HEK293 (cell line): Measurements from ENCODE around the gene GNG4.

Experiments used
- CTCF ChIA-PET: fragments of 350-600 bp; formaldehyde crosslinking; extraction: SDS; loops from one replicate; lab custom pipeline; 2021; ENCODE audit warnings: antibody characterized with exemption; lab: Yijun Ruan, JAX
- POLR2A ChIA-PET: fragments of 300-600 bp; formaldehyde crosslinking; extraction: SDS; loops from one replicate; lab custom pipeline; 2020; ENCODE audit warnings: antibody characterized with exemption, inconsistent platforms; lab: Yijun Ruan, JAX
- H3K27ac ChIP-seq: fragments of 200-500 bp; sonication (Bioruptor generic); 2 replicates; pipeline ENCODE4 v1.5.1; 2014; ENCODE audit warnings: low read depth, low read length, control low read depth, inconsistent platforms; ENCODE audit errors: extremely low read depth
- H3K36me3 ChIP-seq, 2 experiments: fragments of 200-500 bp in 1 of 2; sonication (Bioruptor generic) in 1 of 2; 1 replicate in 1 of 2; 2 replicates in 1 of 2; pipeline ENCODE4 v1.5.1; 2014 to 2017; ENCODE audit warnings: inconsistent platforms in 2 of 2, low read length in 2 of 2; ENCODE audit not compliant: control insufficient read depth in 2 of 2, insufficient read depth in 1 of 2
- H3K4me1 ChIP-seq: fragments of 200-500 bp; sonication (Bioruptor generic); 2 replicates; pipeline ENCODE4 v1.5.1; 2014; ENCODE audit warnings: mild to moderate bottlenecking, low read length, inconsistent platforms; ENCODE audit not compliant: control insufficient read depth, insufficient read depth
- H3K4me3 ChIP-seq: 2 replicates; pipeline ENCODE4 v1.5.1; 2011; ENCODE audit warnings: low read depth, mild to moderate bottlenecking, control low read depth, low read length, moderate library complexity
- H3K9me3 ChIP-seq: fragments of 200-500 bp; sonication (Bioruptor generic); 2 replicates; pipeline ENCODE4 v1.5.1; 2014; ENCODE audit warnings: low read depth, low read length, inconsistent platforms; ENCODE audit not compliant: control insufficient read depth, insufficient read depth
- GLI4 ChIP-seq: fragments of 450-650 bp; formaldehyde crosslinking; IDR thresholded peaks from 2 replicates; pipeline ENCODE4 v1.5.1; 2016; ENCODE audit warnings: missing biosample characterization, missing genetic modification characterization
- MZF1 ChIP-seq: fragments of 450-650 bp; formaldehyde crosslinking; IDR thresholded peaks from 2 replicates; pipeline ENCODE4 v1.5.1; 2017; ENCODE audit warnings: missing biosample characterization, missing genetic modification characterization, borderline replicate concordance
- YY1 ChIP-seq: fragments of 450-650 bp; formaldehyde crosslinking; IDR thresholded peaks from 2 replicates; pipeline ENCODE4 v1.5.1; 2018; ENCODE audit warnings: missing biosample characterization, missing genetic modification characterization
- ZBTB20 ChIP-seq: fragments of 450-650 bp; formaldehyde crosslinking; IDR thresholded peaks from 2 replicates; pipeline ENCODE4 v1.5.1; 2016; ENCODE audit warnings: missing biosample characterization, missing genetic modification characterization
- ZBTB48 ChIP-seq: fragments of 450-650 bp; formaldehyde crosslinking; IDR thresholded peaks from 2 replicates; pipeline ENCODE4 v1.5.1; 2016; ENCODE audit warnings: missing biosample characterization, missing genetic modification characterization
- ZFP3 ChIP-seq: fragments of 450-650 bp; formaldehyde crosslinking; IDR thresholded peaks from 2 replicates; pipeline ENCODE4 v1.5.1; 2016; ENCODE audit warnings: low read depth, missing biosample characterization, missing genetic modification characterization
- ZFP69B ChIP-seq: fragments of 450-650 bp; formaldehyde crosslinking; IDR thresholded peaks from 2 replicates; pipeline ENCODE4 v1.5.1; 2016; ENCODE audit warnings: missing biosample characterization, missing genetic modification characterization
- ZNF266 ChIP-seq: fragments of 450-650 bp; formaldehyde crosslinking; IDR thresholded peaks from 2 replicates; pipeline ENCODE4 v1.5.1; 2016; ENCODE audit warnings: missing biosample characterization, missing genetic modification characterization, low read depth
- ZNF76 ChIP-seq: fragments of 450-650 bp; formaldehyde crosslinking; IDR thresholded peaks from 2 replicates; pipeline ENCODE4; 2016; ENCODE audit warnings: low read depth, missing biosample characterization, missing genetic modification characterization, borderline replicate concordance
- ZNF792 ChIP-seq: fragments of 450-650 bp; formaldehyde crosslinking; IDR thresholded peaks from 2 replicates; pipeline ENCODE4 v1.5.1; 2016; ENCODE audit warnings: missing biosample characterization, missing genetic modification characterization
- ZSCAN30 ChIP-seq: fragments of 450-650 bp; IDR thresholded peaks from 2 replicates; pipeline ENCODE4 v1.5.1; 2018; ENCODE audit warnings: missing biosample characterization, mild to moderate bottlenecking, missing genetic modification characterization, moderate library complexity
- ZXDB ChIP-seq: fragments of 450-650 bp; formaldehyde crosslinking; IDR thresholded peaks from 2 replicates; pipeline ENCODE4 v1.5.1; 2016; ENCODE audit warnings: missing biosample characterization, missing genetic modification characterization
- TF ChIP-seq, protein P1 (sequence below): fragments of 450-650 bp; formaldehyde crosslinking; IDR thresholded peaks from 2 replicates; pipeline ENCODE4 v1.5.1; 2016; ENCODE audit warnings: missing biosample characterization, missing genetic modification characterization, borderline replicate concordance
- TF ChIP-seq, protein P2 (sequence below): fragments of 450-650 bp; formaldehyde crosslinking; IDR thresholded peaks from 2 replicates; pipeline ENCODE4 v1.5.1; 2017; ENCODE audit warnings: missing biosample characterization, missing genetic modification characterization
- TF ChIP-seq, protein P3 (sequence below): fragments of 450-650 bp; formaldehyde crosslinking; IDR thresholded peaks from 2 replicates; pipeline ENCODE4 v1.5.1; 2017; ENCODE audit warnings: missing biosample characterization, mild to moderate bottlenecking, missing genetic modification characterization, moderate library complexity
- TF ChIP-seq, protein P4 (sequence below): fragments of 450-650 bp; formaldehyde crosslinking; IDR thresholded peaks from 2 replicates; pipeline ENCODE4 v1.5.1; 2016; ENCODE audit warnings: missing biosample characterization, missing genetic modification characterization
- TF ChIP-seq, protein P5 (sequence below): fragments of 450-650 bp; formaldehyde crosslinking; IDR thresholded peaks from 2 replicates; pipeline ENCODE4 v1.5.1; 2016; ENCODE audit warnings: missing biosample characterization, missing genetic modification characterization

Gene GNG4

DNA sequence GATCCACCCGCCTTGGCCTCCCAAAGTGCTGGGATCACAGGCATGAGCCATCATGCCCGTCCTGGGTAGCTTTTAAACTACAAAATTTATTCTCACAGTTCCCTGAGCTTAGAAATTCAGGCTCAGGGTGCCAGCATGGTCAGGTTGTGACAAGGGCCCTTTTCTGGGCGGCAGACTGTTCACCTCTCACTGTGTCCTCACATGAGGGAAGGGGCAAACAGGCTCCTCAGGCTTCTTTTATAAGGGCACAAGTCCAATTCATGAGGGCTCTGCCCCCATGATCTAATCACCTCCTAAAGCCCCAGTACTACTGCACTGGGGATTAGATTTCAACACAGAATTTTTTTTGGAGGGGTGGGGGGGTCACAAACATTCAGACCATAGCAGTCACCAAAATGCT lies 36.8 kb downstream of the GNG4 start:
- Histone ChIP-seq H3K4me1 (no peaks in the 10 kb centered on the region), H3K36me3 (no peaks in the 10 kb centered on the region), H3K27ac (no peak overlapping the region), H3K4me3 (no peak overlapping the region), H3K9me3 (no peaks in the 10 kb centered on the region)
- POLR2A ChIA-PET: no interaction called here
- CTCF ChIA-PET: interaction anchor here (1.5 to 2.6 kb wide), 2 partner anchors 11 to 15 kb away, joined by 4 to 19 read pairs; no protein-coding TSS in a partner anchor
- TF ChIP-seq ZXDB (tag by site-specific recombination) (no peak), ZNF76 (tag by site-specific recombination) (no peak), ZNF266 (tag by site-specific recombination) (no peak), ZBTB48 (no peak), ZFP3 (tag by site-specific recombination) (no peak), ZFP69B (no peak), ZBTB20 (tag by site-specific recombination) (no peak), YY1 (tag by site-specific recombination) (no peak), GLI4 (tag by site-specific recombination) (no peak), ZSCAN30 (no peak), ZNF792 (tag by site-specific recombination) (no peak), MZF1 (no peak)
- TF ChIP-seq, protein P1, sequence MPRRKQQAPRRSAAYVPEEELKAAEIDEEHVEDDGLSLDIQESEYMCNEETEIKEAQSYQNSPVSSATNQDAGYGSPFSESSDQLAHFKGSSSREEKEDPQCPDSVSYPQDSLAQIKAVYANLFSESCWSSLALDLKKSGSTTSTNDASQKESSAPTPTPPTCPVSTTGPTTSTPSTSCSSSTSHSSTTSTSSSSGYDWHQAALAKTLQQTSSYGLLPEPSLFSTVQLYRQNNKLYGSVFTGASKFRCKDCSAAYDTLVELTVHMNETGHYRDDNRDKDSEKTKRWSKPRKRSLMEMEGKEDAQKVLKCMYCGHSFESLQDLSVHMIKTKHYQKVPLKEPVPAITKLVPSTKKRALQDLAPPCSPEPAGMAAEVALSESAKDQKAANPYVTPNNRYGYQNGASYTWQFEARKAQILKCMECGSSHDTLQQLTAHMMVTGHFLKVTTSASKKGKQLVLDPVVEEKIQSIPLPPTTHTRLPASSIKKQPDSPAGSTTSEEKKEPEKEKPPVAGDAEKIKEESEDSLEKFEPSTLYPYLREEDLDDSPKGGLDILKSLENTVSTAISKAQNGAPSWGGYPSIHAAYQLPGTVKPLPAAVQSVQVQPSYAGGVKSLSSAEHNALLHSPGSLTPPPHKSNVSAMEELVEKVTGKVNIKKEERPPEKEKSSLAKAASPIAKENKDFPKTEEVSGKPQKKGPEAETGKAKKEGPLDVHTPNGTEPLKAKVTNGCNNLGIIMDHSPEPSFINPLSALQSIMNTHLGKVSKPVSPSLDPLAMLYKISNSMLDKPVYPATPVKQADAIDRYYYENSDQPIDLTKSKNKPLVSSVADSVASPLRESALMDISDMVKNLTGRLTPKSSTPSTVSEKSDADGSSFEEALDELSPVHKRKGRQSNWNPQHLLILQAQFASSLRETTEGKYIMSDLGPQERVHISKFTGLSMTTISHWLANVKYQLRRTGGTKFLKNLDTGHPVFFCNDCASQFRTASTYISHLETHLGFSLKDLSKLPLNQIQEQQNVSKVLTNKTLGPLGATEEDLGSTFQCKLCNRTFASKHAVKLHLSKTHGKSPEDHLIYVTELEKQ (tag by site-specific recombination): no peak
- TF ChIP-seq, protein P2, sequence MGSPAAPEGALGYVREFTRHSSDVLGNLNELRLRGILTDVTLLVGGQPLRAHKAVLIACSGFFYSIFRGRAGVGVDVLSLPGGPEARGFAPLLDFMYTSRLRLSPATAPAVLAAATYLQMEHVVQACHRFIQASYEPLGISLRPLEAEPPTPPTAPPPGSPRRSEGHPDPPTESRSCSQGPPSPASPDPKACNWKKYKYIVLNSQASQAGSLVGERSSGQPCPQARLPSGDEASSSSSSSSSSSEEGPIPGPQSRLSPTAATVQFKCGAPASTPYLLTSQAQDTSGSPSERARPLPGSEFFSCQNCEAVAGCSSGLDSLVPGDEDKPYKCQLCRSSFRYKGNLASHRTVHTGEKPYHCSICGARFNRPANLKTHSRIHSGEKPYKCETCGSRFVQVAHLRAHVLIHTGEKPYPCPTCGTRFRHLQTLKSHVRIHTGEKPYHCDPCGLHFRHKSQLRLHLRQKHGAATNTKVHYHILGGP: no peak
- TF ChIP-seq, protein P3, sequence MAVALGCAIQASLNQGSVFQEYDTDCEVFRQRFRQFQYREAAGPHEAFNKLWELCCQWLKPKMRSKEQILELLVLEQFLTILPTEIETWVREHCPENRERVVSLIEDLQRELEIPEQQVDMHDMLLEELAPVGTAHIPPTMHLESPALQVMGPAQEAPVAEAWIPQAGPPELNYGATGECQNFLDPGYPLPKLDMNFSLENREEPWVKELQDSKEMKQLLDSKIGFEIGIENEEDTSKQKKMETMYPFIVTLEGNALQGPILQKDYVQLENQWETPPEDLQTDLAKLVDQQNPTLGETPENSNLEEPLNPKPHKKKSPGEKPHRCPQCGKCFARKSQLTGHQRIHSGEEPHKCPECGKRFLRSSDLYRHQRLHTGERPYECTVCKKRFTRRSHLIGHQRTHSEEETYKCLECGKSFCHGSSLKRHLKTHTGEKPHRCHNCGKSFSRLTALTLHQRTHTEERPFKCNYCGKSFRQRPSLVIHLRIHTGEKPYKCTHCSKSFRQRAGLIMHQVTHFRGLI (tag by site-specific recombination): no peak
- TF ChIP-seq, protein P4, sequence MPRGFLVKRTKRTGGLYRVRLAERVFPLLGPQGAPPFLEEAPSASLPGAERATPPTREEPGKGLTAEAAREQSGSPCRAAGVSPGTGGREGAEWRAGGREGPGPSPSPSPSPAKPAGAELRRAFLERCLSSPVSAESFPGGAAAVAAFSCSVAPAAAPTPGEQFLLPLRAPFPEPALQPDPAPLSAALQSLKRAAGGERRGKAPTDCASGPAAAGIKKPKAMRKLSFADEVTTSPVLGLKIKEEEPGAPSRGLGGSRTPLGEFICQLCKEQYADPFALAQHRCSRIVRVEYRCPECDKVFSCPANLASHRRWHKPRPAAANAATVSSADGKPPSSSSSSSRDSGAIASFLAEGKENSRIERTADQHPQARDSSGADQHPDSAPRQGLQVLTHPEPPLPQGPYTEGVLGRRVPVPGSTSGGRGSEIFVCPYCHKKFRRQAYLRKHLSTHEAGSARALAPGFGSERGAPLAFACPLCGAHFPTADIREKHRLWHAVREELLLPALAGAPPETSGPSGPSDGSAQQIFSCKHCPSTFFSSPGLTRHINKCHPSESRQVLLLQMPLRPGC: no peak
- TF ChIP-seq, protein P5, sequence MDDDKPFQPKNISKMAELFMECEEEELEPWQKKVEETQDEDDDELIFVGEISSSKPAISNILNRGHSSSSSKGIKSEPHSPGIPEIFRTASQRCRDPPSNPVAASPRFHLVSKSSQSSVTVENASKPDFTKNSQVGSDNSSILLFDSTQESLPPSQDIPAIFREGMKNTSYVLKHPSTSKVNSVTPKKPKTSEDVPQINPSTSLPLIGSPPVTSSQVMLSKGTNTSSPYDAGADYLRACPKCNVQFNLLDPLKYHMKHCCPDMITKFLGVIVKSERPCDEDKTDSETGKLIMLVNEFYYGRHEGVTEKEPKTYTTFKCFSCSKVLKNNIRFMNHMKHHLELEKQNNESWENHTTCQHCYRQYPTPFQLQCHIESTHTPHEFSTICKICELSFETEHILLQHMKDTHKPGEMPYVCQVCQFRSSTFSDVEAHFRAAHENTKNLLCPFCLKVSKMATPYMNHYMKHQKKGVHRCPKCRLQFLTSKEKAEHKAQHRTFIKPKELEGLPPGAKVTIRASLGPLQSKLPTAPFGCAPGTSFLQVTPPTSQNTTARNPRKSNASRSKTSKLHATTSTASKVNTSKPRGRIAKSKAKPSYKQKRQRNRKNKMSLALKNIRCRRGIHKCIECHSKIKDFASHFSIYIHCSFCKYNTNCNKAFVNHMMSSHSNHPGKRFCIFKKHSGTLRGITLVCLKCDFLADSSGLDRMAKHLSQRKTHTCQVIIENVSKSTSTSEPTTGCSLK (tag by site-specific recombination): no peak
